Activated CD8-positive, alpha-beta memory T cell treated with anti-CD3 and anti-CD28 coated beads for 24 hours (primary cell): Measurements from ENCODE around the gene MCTP2.
A peak's percentile ranks its signal among the peaks of the same experiment; 100 is the strongest.

Experiments used
- DNase-seq: peaks from one replicate; pipeline ENCODE4 v3.0.0-alpha.2; 2020

MCTP2 gene

GRCh38 chr15:94230883-94231722 lies at the start of gene MCTP2:
TSS of gene MCTP2 (plus strand) at chr15:94231561. CDS start at chr15:94298266, 66,705 bp downstream.
- DNase-seq = peak; percentile 92

GRCh38 chr15:94182883-94183282 lies 48.5 kb upstream of the MCTP2 start:
- DNase-seq = no peak

- no peak for DNase-seq
These were observed 45.7 kb upstream of the MCTP2 start for GRCh38 chr15:94185547-94186236.

- DNase-seq = no peak
These were observed 44.5 kb upstream of the MCTP2 start for GRCh38 chr15:94186770-94187331.

- no peak for DNase-seq
These were observed 37.5 kb upstream of the MCTP2 start for GRCh38 chr15:94193906-94194305.

GRCh38 chr15:94196531-94196930 lies 34.8 kb upstream of the MCTP2 start:
- DNase-seq = no peak

- DNase-seq = no peak
These were observed 32.7 kb upstream of the MCTP2 start for GRCh38 chr15:94198633-94199032.

GRCh38 chr15:94199725-94200124 lies 31.6 kb upstream of the MCTP2 start:
- DNase-seq = no peak

GRCh38 chr15:94203306-94203705 lies 28.1 kb upstream of the MCTP2 start:
- DNase-seq = no peak

- DNase-seq = no peak
These were observed 26.0 kb upstream of the MCTP2 start for GRCh38 chr15:94205366-94205765.

- peak; percentile 59 for DNase-seq
These were observed 24.7 kb upstream of the MCTP2 start for GRCh38 chr15:94206463-94207167.

GRCh38 chr15:94212291-94212690 lies 19.1 kb upstream of the MCTP2 start:
- DNase-seq = no peak

GRCh38 chr15:94225616-94226015 lies 5.7 kb upstream of the MCTP2 start:
- DNase-seq = no peak

- DNase-seq = no peak
These were observed 2.8 kb upstream of the MCTP2 start for GRCh38 chr15:94228611-94229010.

- peak; percentile 65 for DNase-seq
These were observed 1.6 kb upstream of the MCTP2 start for GRCh38 chr15:94229591-94230369.

- no peak for DNase-seq
These were observed 904 bp upstream of the MCTP2 start for GRCh38 chr15:94230431-94230882.

- DNase-seq = no peak
These were observed 535 bp downstream of the MCTP2 start for GRCh38 chr15:94231723-94232468.

GRCh38 chr15:94233441-94233840 lies 2.1 kb downstream of the MCTP2 start:
- no peak for DNase-seq

GRCh38 chr15:94234300-94234699 lies 2.9 kb downstream of the MCTP2 start:
- no peak for DNase-seq

GRCh38 chr15:94235041-94235440 lies 3.7 kb downstream of the MCTP2 start:
- DNase-seq = no peak

GRCh38 chr15:94235646-94236045 lies 4.3 kb downstream of the MCTP2 start:
- no peak for DNase-seq

- DNase-seq = no peak
These were observed 5.2 kb downstream of the MCTP2 start for GRCh38 chr15:94236608-94237007.
